ENCODE measurements around the gene KHDRBS1. TPM values are rescaled to one million over a fixed set of nuclear protein-coding genes. Genes with fewer than 3 reads are reported as not detected.
"Not testable (repeated sequence)": the region's sequence is repeated elsewhere in the genome, so short reads cannot be mapped to it uniquely, and the experiment has no call there.

The KHDRBS1 gene
- total and polyA plus RNA-seq, 5 donors = 48.6 to 70.0 (median 68.5) TPM

GRCh38 chr1:31985430-31985829, 28.2 kb upstream of the KHDRBS1 start:
- H3K27ac ChIP-seq (ENCODE audit: low read length) = no peak overlapping the region
- 32% methylated on average over 4 of the region's 4 CpGs for WGBS
- DNase-seq (no peak), ATAC-seq (peak in 1 of 2 donors; percentile 11)
- H3K9me3 ChIP-seq (ENCODE audit: control insufficient read depth, low read length) = no peaks in the 10 kb centered on the region
- no peaks in the 10 kb centered on the region for H3K27me3 ChIP-seq (ENCODE audit: control insufficient read depth, insufficient read depth)
- no peaks in the 10 kb centered on the region for H3K4me1 ChIP-seq (ENCODE audit: control insufficient read depth, insufficient read depth, low read length)
- no peak overlapping the region for H3K4me3 ChIP-seq (ENCODE audit: low read length)
- intact Hi-C loops (cut with DNase I) = no loop called here

- no peak overlapping the region for H3K4me3 ChIP-seq (ENCODE audit: low read length)
- no peak for ATAC-seq
- intact Hi-C loops (cut with DNase I) = no loop called here
Observed at GRCh38 chr1:31987135-31987619, 26.5 kb upstream of the KHDRBS1 start.

DNA sequence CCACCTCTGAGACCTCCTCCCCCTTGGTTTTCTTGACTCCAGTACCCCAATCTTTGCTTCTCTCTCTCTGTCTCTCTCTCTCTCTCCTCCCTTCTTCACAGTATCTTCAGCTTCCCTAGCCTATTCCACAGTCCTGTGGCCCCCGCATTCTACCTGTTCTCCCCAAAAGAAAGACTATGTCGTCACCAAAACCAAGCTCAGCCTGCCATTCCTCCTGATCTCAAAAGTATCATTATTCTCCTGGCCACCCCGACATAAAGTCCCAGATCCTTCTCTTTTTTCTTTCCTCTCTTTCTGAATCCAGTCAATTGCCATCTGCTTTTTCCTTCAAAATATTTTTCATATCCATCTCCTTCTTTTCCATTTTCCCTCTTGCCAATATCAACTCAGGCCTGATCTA, 23.7 kb upstream of the KHDRBS1 start:
- ATAC-seq (no peak), DNase-seq (no peak)
- 93% methylated on average over 3 of the region's 3 CpGs for WGBS
- Histone ChIP-seq H3K9me3 (ENCODE audit: control insufficient read depth, low read length) (no peaks in the 10 kb centered on the region), H3K4me3 (ENCODE audit: low read length) (no peak overlapping the region), H3K27ac (ENCODE audit: low read length) (no peak overlapping the region), H3K27me3 (ENCODE audit: control insufficient read depth, insufficient read depth) (no peaks in the 10 kb centered on the region), H3K4me1 (ENCODE audit: control insufficient read depth, insufficient read depth, low read length) (no peaks in the 10 kb centered on the region)
- intact Hi-C loops (cut with DNase I) = no loop called here

More at GRCh38 chr1:31987135-31987619, 26.5 kb upstream of the KHDRBS1 start:
- no peak overlapping the region for H3K27ac ChIP-seq (ENCODE audit: low read length)
- no peaks in the 10 kb centered on the region for H3K9me3 ChIP-seq (ENCODE audit: control insufficient read depth, low read length)
- no peaks in the 10 kb centered on the region for H3K27me3 ChIP-seq (ENCODE audit: control insufficient read depth, insufficient read depth)
- H3K4me1 ChIP-seq (ENCODE audit: control insufficient read depth, insufficient read depth, low read length) = no peaks in the 10 kb centered on the region
- no peak for DNase-seq
- WGBS = 62% methylated on average over 9 of the region's 9 CpGs

DNA sequence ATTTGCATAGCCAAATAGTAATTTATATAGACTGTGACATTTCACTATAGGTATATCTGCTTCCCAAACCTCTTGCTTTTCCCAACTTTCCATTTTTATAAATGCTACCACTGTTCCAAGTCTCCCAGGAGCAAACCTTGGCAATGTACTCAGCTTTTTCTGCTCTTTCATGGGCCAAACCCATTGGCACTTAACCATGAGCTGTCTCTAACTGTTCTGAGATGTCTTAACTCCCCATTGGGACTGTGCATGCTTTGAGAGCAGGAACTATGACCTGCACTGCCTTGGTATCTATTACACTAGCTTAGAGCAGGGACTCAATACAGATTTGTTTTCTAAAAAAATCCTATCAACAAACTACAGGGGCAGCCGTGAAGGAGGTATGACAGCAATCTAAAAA, 22.5 kb upstream of the KHDRBS1 start:
- Histone ChIP-seq H3K9me3 (ENCODE audit: control insufficient read depth, low read length) (no peaks in the 10 kb centered on the region), H3K4me1 (ENCODE audit: control insufficient read depth, insufficient read depth, low read length) (no peaks in the 10 kb centered on the region), H3K27ac (ENCODE audit: low read length) (no peak overlapping the region), H3K4me3 (ENCODE audit: low read length) (no peak overlapping the region), H3K27me3 (ENCODE audit: control insufficient read depth, insufficient read depth) (no peaks in the 10 kb centered on the region)
- intact Hi-C loops (cut with DNase I) = no loop called here
- ATAC-seq (peak; percentile 80 to 89), DNase-seq (no peak)
- 25% methylated on average over 1 of the region's 1 CpG for WGBS

DNA sequence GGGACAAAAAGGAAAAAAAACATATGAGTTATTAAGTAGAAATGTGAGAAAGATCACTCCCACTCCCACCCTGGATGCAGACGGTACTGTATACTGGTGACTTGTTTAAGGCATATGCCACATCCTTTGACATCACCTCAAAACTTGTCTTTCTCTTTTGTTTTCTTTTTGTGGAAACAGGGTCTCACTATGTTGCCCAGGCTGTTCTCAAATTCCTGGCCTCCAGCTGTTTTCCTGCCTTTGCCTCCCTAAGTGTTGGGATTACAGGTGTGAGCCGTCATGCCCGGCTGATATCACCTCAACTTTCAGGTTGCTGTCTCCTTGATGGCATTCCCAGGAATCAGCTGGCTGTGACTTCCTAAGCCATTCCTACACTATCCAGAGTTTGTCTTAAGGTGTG, 18.4 kb upstream of the KHDRBS1 start:
- Histone ChIP-seq H3K9me3 (ENCODE audit: control insufficient read depth, low read length) (no peaks in the 10 kb centered on the region), H3K4me3 (ENCODE audit: low read length) (no peak overlapping the region), H3K4me1 (ENCODE audit: control insufficient read depth, insufficient read depth, low read length) (no peaks in the 10 kb centered on the region), H3K27me3 (ENCODE audit: control insufficient read depth, insufficient read depth) (no peaks in the 10 kb centered on the region), H3K27ac (ENCODE audit: low read length) (no peak overlapping the region)
- WGBS = 77% methylated on average over 3 of the region's 3 CpGs
- no peak for DNase-seq
- intact Hi-C loops (cut with DNase I) = no loop called here
- ATAC-seq = no peak

DNA sequence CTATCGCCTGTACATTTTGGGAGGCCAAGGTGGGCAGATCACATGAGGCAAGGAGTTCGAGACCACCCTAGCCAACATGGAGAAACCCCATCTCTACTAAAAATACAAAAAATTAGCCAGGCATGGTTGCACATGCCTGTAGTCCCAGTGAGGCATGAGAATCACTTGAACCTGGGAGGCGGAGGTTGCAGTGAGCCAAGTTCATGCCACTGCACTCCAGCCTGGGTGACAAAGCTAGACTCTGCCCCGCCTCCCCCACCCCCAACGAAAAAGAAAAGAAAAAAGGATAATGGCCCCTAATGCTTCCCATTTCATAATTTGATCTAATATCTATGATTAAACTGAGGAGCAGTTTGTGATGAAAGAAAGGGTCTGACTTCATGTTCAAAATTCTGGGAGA, 17.5 kb upstream of the KHDRBS1 start:
- DNase-seq; H3K27me3 ChIP-seq (ENCODE audit: control insufficient read depth, insufficient read depth); H3K4me1 ChIP-seq (ENCODE audit: control insufficient read depth, insufficient read depth, low read length); intact Hi-C loops (cut with DNase I); H3K9me3 ChIP-seq (ENCODE audit: control insufficient read depth, low read length); ATAC-seq; H3K4me3 ChIP-seq (ENCODE audit: low read length); H3K27ac ChIP-seq (ENCODE audit: low read length): not testable (repeated sequence)
- WGBS = 92% methylated on average over 5 of the region's 5 CpGs

- no peak for DNase-seq
- no peaks in the 10 kb centered on the region for H3K9me3 ChIP-seq (ENCODE audit: control insufficient read depth, low read length)
- intact Hi-C loops (cut with DNase I) = no loop called here
- WGBS = 84% methylated on average over 5 of the region's 5 CpGs
- no peak for ATAC-seq
- no peak overlapping the region for H3K4me3 ChIP-seq (ENCODE audit: low read length)
- no peak overlapping the region for H3K27ac ChIP-seq (ENCODE audit: low read length)
- no peaks in the 10 kb centered on the region for H3K27me3 ChIP-seq (ENCODE audit: control insufficient read depth, insufficient read depth)
- H3K4me1 ChIP-seq (ENCODE audit: control insufficient read depth, insufficient read depth, low read length) = no peaks in the 10 kb centered on the region
Observed at GRCh38 chr1:32001863-32002262, 11.8 kb upstream of the KHDRBS1 start.

- H3K27ac ChIP-seq (ENCODE audit: low read length); H3K4me1 ChIP-seq (ENCODE audit: control insufficient read depth, insufficient read depth, low read length); H3K9me3 ChIP-seq (ENCODE audit: control insufficient read depth, low read length); DNase-seq; intact Hi-C loops (cut with DNase I); H3K4me3 ChIP-seq (ENCODE audit: low read length); H3K27me3 ChIP-seq (ENCODE audit: control insufficient read depth, insufficient read depth): not testable (repeated sequence)
- peak in 1 of 2 donors; percentile 55 for ATAC-seq
- 68% methylated on average over 4 of the region's 4 CpGs for WGBS
Observed at GRCh38 chr1:32002285-32002684, 11.4 kb upstream of the KHDRBS1 start.

GRCh38 chr1:32005522-32005921, 8.1 kb upstream of the KHDRBS1 start:
- ATAC-seq (no peak), DNase-seq (no peak)
- no peak overlapping the region for H3K4me3 ChIP-seq (ENCODE audit: low read length)
- no peaks in the 10 kb centered on the region for H3K9me3 ChIP-seq (ENCODE audit: control insufficient read depth, low read length)
- intact Hi-C loops (cut with DNase I) = no loop called here
- 83% methylated on average over 3 of the region's 3 CpGs for WGBS
- no peak overlapping the region for H3K27ac ChIP-seq (ENCODE audit: low read length)
- no peaks in the 10 kb centered on the region for H3K4me1 ChIP-seq (ENCODE audit: control insufficient read depth, insufficient read depth, low read length)
- H3K27me3 ChIP-seq (ENCODE audit: control insufficient read depth, insufficient read depth) = no peaks in the 10 kb centered on the region

DNA sequence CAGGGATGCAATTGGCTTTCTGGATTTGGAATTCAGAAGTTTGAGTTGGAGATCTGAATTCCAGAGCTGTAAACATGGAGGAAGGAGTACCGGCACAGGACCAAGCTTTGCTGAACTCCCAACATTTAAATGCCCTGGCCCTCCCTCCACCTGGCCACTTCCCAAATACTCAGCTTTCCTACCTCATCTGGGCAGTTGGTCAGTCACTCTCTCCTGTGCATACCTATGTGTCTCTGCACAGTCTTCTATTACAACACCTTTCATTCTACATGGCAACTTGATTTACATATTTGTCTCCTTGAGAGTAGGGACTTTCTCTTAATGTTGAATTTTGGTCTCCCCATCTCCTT, 6.1 kb upstream of the KHDRBS1 start:
- no peak overlapping the region for H3K4me3 ChIP-seq (ENCODE audit: low read length)
- 95% methylated on average over 1 of the region's 1 CpG for WGBS
- intact Hi-C loops (cut with DNase I) = no loop called here
- H3K27ac ChIP-seq (ENCODE audit: low read length) = no peak overlapping the region
- H3K4me1 ChIP-seq (ENCODE audit: control insufficient read depth, insufficient read depth, low read length) = no peaks in the 10 kb centered on the region
- H3K9me3 ChIP-seq (ENCODE audit: control insufficient read depth, low read length) = no peaks in the 10 kb centered on the region
- no peak for DNase-seq
- no peak for ATAC-seq
- no peaks in the 10 kb centered on the region for H3K27me3 ChIP-seq (ENCODE audit: control insufficient read depth, insufficient read depth)

GRCh38 chr1:32010246-32010645, 3.4 kb upstream of the KHDRBS1 start:
- ATAC-seq (no peak), DNase-seq (no peak)
- Histone ChIP-seq H3K9me3 (ENCODE audit: control insufficient read depth, low read length) (no peaks in the 10 kb centered on the region), H3K27me3 (ENCODE audit: control insufficient read depth, insufficient read depth) (no peaks in the 10 kb centered on the region), H3K27ac (ENCODE audit: low read length) (no peak overlapping the region), H3K4me3 (ENCODE audit: low read length) (no peak overlapping the region), H3K4me1 (ENCODE audit: control insufficient read depth, insufficient read depth, low read length) (no peaks in the 10 kb centered on the region)
- WGBS = 89% methylated on average over 5 of the region's 5 CpGs
- intact Hi-C loops (cut with DNase I) = no loop called here

DNA sequence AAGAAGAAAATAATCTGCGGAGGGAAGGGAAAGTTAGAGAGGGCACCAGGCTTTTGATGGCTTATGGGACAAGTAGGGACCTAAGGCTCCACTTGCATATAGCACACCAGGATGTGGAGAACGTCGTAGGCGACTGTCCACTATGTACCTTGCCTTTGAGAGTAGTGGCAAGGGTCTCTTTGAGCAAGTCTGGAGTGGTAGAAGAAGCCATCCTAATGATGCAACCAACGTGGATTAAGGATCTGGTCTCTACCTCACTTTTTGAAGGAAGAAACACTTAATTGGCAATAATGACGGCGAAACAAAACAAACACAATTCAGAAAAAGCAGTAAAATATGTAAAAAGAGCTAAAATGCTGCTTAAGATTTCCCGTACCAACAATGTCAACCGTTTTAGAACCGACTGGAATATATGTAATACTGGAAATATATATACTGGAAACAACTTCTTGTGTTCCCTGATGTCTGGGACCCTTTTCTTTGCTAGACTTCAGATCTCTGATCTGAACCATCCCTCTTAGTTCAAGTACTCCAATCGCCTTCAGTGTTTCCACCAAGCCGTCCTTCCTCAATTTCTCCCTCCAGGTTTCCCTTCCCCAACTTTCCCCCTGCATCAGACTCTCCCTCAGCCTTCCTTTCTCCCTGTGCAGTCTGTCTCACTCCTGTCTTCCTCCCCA, 821 bp upstream of the KHDRBS1 start:
- Histone ChIP-seq H3K27me3 (ENCODE audit: control insufficient read depth, insufficient read depth) (no peaks in the 10 kb centered on the region), H3K27ac (ENCODE audit: low read length) (peak overlapping the region; percentile 95), H3K4me1 (ENCODE audit: control insufficient read depth, insufficient read depth, low read length) (peaks cover 4% of the 10 kb centered on the region), H3K9me3 (ENCODE audit: control insufficient read depth, low read length) (no peaks in the 10 kb centered on the region), H3K4me3 (ENCODE audit: low read length) (peak overlapping the region; percentile 57)
- no peak for ATAC-seq
- 57% methylated on average over 12 of the region's 12 CpGs for WGBS
- no peak for DNase-seq
- intact Hi-C loops (cut with DNase I) = no loop called here

Data from right cardiac atrium (tissue), 5 donors.